SU-DHL-6 (cell line): ENCODE results near the gene ACOT12.

Source experiments
- H2AFZ ChIP-seq: fragments of 200-600 bp; sonication (generic); 2 replicates; pipeline ENCODE4 v1.6.1; 2014; ENCODE audit warnings: low read depth, mild to moderate bottlenecking, moderate library complexity, mixed read lengths, antibody characterized with exemption, low read length; ENCODE audit not compliant: severe bottlenecking
- H3F3A ChIP-seq: fragments of 200-600 bp; shearing (Covaris generic); 2 replicates; pipeline ENCODE4 v1.6.0; 2016; ENCODE audit warnings: antibody characterized with exemption, mild to moderate bottlenecking; ENCODE audit not compliant: insufficient read depth
- H3K27ac ChIP-seq: fragments of 200-600 bp; sonication (generic); 2 replicates; pipeline ENCODE4 v1.5.1; 2016; ENCODE audit warnings: low read depth, mild to moderate bottlenecking, low read length, moderate library complexity, mixed read lengths
- H3K27me3 ChIP-seq: fragments of 200-600 bp; sonication (generic), shearing (Covaris generic); 2 replicates; pipeline ENCODE4 v1.6.0; 2014; ENCODE audit warnings: mild to moderate bottlenecking, low read length
- H3K36me3 ChIP-seq: fragments of 200-600 bp; sonication (generic); 2 replicates; pipeline ENCODE4 v1.6.1; 2014; ENCODE audit warnings: mild to moderate bottlenecking, low read length, mixed read lengths
- H3K4me2 ChIP-seq: fragments of 300-600, 200-600 bp; shearing (Covaris generic), sonication (generic); 2 replicates; pipeline ENCODE4 v1.6.0; 2014; ENCODE audit warnings: low read length, low read depth, mild to moderate bottlenecking; ENCODE audit not compliant: poor library complexity, severe bottlenecking
- H3K4me3 ChIP-seq: fragments of 200-600 bp; sonication (generic); 2 replicates; pipeline ENCODE4 v1.5.1; 2014; ENCODE audit warnings: antibody characterized with exemption, low read length, mild to moderate bottlenecking, mixed read lengths; ENCODE audit not compliant: insufficient read depth, poor library complexity, severe bottlenecking
- H3K79me2 ChIP-seq: fragments of 200-600 bp; sonication (generic); 2 replicates; pipeline ENCODE4 v1.6.1; 2014; ENCODE audit warnings: mild to moderate bottlenecking, low read length, moderate library complexity; ENCODE audit not compliant: insufficient read depth
- H3K9ac ChIP-seq: fragments of 200-600 bp; sonication (generic); 2 replicates; pipeline ENCODE4 v1.7.0; 2014; ENCODE audit warnings: mild to moderate bottlenecking, low read length
- H3K9me2 ChIP-seq: fragments of 200-600 bp; sonication (generic); replicated peaks from 2 replicates; pipeline ENCODE4 v1.6.1; 2014; ENCODE audit warnings: low read length; ENCODE audit not compliant: insufficient read depth
- H3K9me3 ChIP-seq: fragments of 200-600 bp; sonication (generic); 2 replicates; pipeline ENCODE4 v1.6.1; 2014; ENCODE audit warnings: low read length, mixed read lengths; ENCODE audit not compliant: insufficient read depth
- H4K20me1 ChIP-seq: fragments of 200-600 bp; sonication (generic); 2 replicates; pipeline ENCODE4 v1.6.1; 2014; ENCODE audit warnings: low read depth, mild to moderate bottlenecking, antibody characterized with exemption, low read length, moderate library complexity, mixed read lengths
- EZH2phosphoT487 ChIP-seq: fragments of 200-600 bp; sonication (generic), shearing (Covaris generic); conservative IDR thresholded peaks from 2 replicates; pipeline ENCODE4 v1.6.1; 2018; ENCODE audit warnings: mild to moderate bottlenecking, antibody characterized with exemption, low read length, moderate library complexity, mixed read lengths
- TF ChIP-seq, protein P1 (sequence below): fragments of 200-600 bp; sonication (generic); IDR thresholded peaks from one replicate; pipeline ENCODE4 v1.5.1; 2017; ENCODE audit warnings: antibody characterized with exemption, mild to moderate bottlenecking, low read length, moderate library complexity; ENCODE audit not compliant: insufficient read depth, poor library complexity, severe bottlenecking

Gene ACOT12

DNA sequence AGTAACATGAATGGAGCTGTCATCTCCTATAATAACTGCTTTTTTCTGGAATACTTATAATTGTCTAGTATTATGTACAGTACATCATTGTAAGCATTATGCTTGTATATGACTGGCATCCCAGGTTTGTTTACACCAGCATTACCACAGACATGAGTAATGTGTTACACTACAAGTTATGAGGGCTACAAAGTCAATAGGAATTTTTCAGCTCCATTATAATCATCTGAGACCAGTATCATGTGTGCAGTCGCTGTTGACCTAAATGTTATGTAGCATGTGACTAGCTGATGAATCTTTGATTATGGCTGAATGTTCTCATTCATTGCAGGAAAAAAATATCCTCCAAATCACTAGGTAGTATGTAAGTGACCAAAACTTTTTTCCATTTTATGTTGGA is 90.4 kb downstream of the ACOT12 start:
- no peaks in the 10 kb centered on the region for H3F3A ChIP-seq
- no peak overlapping the region for H2AFZ ChIP-seq
- H3K9ac ChIP-seq = no peak overlapping the region
- H4K20me1 ChIP-seq = no peaks in the 10 kb centered on the region
- H3K36me3 ChIP-seq = no peaks in the 10 kb centered on the region
- no peak overlapping the region for H3K27ac ChIP-seq
- no peak overlapping the region for H3K4me3 ChIP-seq
- H3K79me2 ChIP-seq = peaks cover 34% of the 10 kb centered on the region
- no peaks in the 10 kb centered on the region for H3K27me3 ChIP-seq
- H3K9me2 ChIP-seq = no peaks in the 10 kb centered on the region
- H3K4me2 ChIP-seq = no peak overlapping the region
- TF ChIP-seq, protein P1, sequence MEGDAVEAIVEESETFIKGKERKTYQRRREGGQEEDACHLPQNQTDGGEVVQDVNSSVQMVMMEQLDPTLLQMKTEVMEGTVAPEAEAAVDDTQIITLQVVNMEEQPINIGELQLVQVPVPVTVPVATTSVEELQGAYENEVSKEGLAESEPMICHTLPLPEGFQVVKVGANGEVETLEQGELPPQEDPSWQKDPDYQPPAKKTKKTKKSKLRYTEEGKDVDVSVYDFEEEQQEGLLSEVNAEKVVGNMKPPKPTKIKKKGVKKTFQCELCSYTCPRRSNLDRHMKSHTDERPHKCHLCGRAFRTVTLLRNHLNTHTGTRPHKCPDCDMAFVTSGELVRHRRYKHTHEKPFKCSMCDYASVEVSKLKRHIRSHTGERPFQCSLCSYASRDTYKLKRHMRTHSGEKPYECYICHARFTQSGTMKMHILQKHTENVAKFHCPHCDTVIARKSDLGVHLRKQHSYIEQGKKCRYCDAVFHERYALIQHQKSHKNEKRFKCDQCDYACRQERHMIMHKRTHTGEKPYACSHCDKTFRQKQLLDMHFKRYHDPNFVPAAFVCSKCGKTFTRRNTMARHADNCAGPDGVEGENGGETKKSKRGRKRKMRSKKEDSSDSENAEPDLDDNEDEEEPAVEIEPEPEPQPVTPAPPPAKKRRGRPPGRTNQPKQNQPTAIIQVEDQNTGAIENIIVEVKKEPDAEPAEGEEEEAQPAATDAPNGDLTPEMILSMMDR = no peak
- no peak for TF ChIP-seq EZH2phosphoT487
- no peaks in the 10 kb centered on the region for H3K9me3 ChIP-seq

DNA sequence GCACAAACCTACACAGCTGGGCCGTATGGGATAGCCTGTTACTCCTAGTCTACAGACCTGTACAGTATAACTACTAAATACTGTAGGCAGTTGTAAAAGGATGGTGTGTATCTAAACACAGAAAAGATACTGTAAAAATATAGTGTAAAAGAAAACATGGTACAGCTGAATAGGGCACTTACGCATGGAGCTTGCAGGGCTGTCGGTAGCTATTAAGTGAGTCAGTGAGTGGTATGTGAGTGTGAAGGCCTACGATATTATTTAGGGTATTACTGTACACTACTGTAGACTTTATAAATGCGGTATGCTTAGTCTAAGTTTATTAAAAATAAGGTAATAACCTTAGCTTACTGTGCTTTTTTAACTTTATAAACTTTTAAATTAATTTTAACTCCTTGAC is 91.3 kb downstream of the ACOT12 start:
- 0 out of 2 replicates have a peak overlapping the region, but pooled peaks have one; percentile 84 for H3K9ac ChIP-seq
- no peak overlapping the region for H2AFZ ChIP-seq
- peak overlapping the region; percentile 86 for H3K4me2 ChIP-seq
- H3K9me3 ChIP-seq = no peaks in the 10 kb centered on the region
- H3K27ac ChIP-seq = no peak overlapping the region
- no peaks in the 10 kb centered on the region for H3K27me3 ChIP-seq
- no peaks in the 10 kb centered on the region for H3K36me3 ChIP-seq
- H3F3A ChIP-seq = 0 out of 2 replicates have a peak, but pooled peaks cover under 1% of the 10 kb centered on the region
- H3K9me2 ChIP-seq = no peaks in the 10 kb centered on the region
- peaks cover 38% of the 10 kb centered on the region for H3K79me2 ChIP-seq
- H4K20me1 ChIP-seq = no peaks in the 10 kb centered on the region
- TF ChIP-seq EZH2phosphoT487 = no peak
- TF ChIP-seq, protein P1 = no peak
- H3K4me3 ChIP-seq = peak overlapping the region; percentile 80

DNA sequence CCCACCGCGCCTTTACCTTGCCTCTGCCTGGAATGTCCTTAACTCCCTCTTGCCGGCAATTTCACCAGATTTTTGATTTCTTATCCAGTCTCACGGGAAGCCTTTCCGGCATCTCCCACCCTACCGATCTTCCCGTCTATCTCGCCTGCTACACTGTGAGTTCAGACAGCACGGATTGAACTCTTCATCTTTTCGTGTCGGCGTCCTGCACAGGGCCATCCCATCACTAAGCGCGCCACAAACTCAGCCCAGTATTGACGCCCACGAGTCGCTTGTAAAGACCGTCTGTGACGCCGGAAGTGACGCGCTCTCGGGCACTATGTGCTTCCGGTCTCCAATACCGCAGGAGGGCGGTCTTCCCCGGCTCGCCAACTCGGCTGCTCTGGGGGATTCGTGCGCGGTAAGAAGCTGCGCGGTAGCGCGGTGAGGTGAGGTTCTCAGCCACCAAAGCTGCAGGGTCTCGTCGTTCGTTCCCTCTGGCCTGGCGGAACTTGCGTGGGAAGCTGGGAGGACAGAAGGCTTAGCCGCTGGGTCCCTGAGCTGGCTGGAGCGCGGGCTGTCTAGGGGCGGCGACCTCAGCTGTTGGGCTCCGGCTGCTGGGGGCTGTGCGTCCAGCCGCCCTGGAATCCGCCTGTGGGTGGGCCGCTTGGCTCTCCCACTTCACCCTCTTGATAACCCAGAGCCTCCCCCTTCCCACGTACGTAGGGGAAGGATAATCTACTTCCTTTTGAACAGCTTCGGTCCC is 92.5 kb downstream of the ACOT12 start, which contains the start of gene ZCCHC9:
TSS of gene ZCCHC9 (plus strand) at position 317 of the 745 bp plus-strand sequence. CDS start 3,171 bp downstream, outside the sequence.
- peak within 1 kb of the TSS; percentile 67 for H2AFZ ChIP-seq

More for the DNA sequence above, 92.5 kb downstream of the ACOT12 start, which contains the start of gene ZCCHC9:
- peak within 1 kb of the TSS; percentile 84 for H3K9ac ChIP-seq
- peaks cover 38% of the 10 kb centered on the region for H3K79me2 ChIP-seq
- TF ChIP-seq EZH2phosphoT487 = no peak
- TF ChIP-seq, protein P1 = no peak
- 0 out of 2 replicates have a peak, but pooled peaks cover 3% of the 10 kb centered on the region for H3F3A ChIP-seq
- H3K4me3 ChIP-seq = peak within 1 kb of the TSS; percentile 80
- H3K27ac ChIP-seq = peak within 1 kb of the TSS; percentile 38
- peak within 1 kb of the TSS; percentile 86 for H3K4me2 ChIP-seq
- no peaks in the 10 kb centered on the region for H3K9me2 ChIP-seq
- H3K36me3 ChIP-seq = no peaks in the 10 kb centered on the region
- H4K20me1 ChIP-seq = no peaks in the 10 kb centered on the region
- H3K9me3 ChIP-seq = no peaks in the 10 kb centered on the region
- H3K27me3 ChIP-seq = no peaks in the 10 kb centered on the region
